Stimulated activated CD4-positive, alpha-beta T cell treated with anti-CD3 and anti-CD28 coated beads, TNF-alpha, amount 100 ng/mL, for 24 hours (primary cell): ENCODE data around the gene GNA14.
"Not testable (repeated sequence)": the region's sequence is repeated elsewhere in the genome, so short reads cannot be mapped to it uniquely, and the experiment has no call there.

Experiments used
- DNase-seq, 3 experiments: peaks; one replicate each; pipeline ENCODE4 v3.0.0-alpha.2; 2020; ENCODE audit warnings: low read depth in 3 of 3

GNA14 gene

GRCh38 chr9:77588271-77588937 is 59.7 kb downstream of the GNA14 start:
- no peak for DNase-seq

- no peak for DNase-seq
Measured at GRCh38 chr9:77587851-77588250, 60.3 kb downstream of the GNA14 start.

GRCh38 chr9:77587042-77587441 is 61.1 kb downstream of the GNA14 start:
- DNase-seq, result no peak

- no peak for DNase-seq
Measured at GRCh38 chr9:77586591-77586990, 61.5 kb downstream of the GNA14 start.

- DNase-seq, result no peak
Measured at GRCh38 chr9:77585335-77585786, 62.8 kb downstream of the GNA14 start.

- not testable (repeated sequence) for DNase-seq
Measured at GRCh38 chr9:77584927-77585326, 63.2 kb downstream of the GNA14 start.

- DNase-seq, result no peak
Measured at GRCh38 chr9:77582961-77583576, 65.1 kb downstream of the GNA14 start.

- no peak for DNase-seq
Measured at GRCh38 chr9:77582525-77582924, 65.6 kb downstream of the GNA14 start.

GRCh38 chr9:77575785-77576184 is 72.3 kb downstream of the GNA14 start:
- DNase-seq, result no peak

GRCh38 chr9:77569335-77569734 is 78.8 kb downstream of the GNA14 start:
- no peak for DNase-seq

- no peak for DNase-seq
Measured at GRCh38 chr9:77563174-77563573, 84.9 kb downstream of the GNA14 start.

GRCh38 chr9:77562019-77562748 is 85.9 kb downstream of the GNA14 start:
- no peak for DNase-seq

- no peak for DNase-seq
Measured at GRCh38 chr9:77561331-77562018, 86.6 kb downstream of the GNA14 start.

GRCh38 chr9:77556396-77556795 is 91.7 kb downstream of the GNA14 start:
- DNase-seq, result no peak

- DNase-seq, result no peak
Measured at GRCh38 chr9:77554586-77555105, 93.5 kb downstream of the GNA14 start.

GRCh38 chr9:77547106-77547730 is 100.9 kb downstream of the GNA14 start:
- DNase-seq, result no peak

- DNase-seq, result no peak
Measured at GRCh38 chr9:77546376-77546950, 101.7 kb downstream of the GNA14 start.

GRCh38 chr9:77544546-77544945 is 103.6 kb downstream of the GNA14 start:
- DNase-seq, result no peak

GRCh38 chr9:77543131-77543822 is 104.8 kb downstream of the GNA14 start:
- DNase-seq, result no peak

- DNase-seq, result no peak
Measured at GRCh38 chr9:77541600-77541999, 106.5 kb downstream of the GNA14 start.

- no peak for DNase-seq
Measured at GRCh38 chr9:77541055-77541454, 107.1 kb downstream of the GNA14 start.
